GM20000 (cell line): ENCODE measurements around the gene MINK1.
"Not testable (repeated sequence)": the region's sequence is repeated elsewhere in the genome, so short reads cannot be mapped to it uniquely, and the experiment has no call there.

Source experiments
- DNase-seq: peaks from one replicate; pipeline ENCODE4 v3.0.0; 2012; ENCODE audit warnings: low spot score
- TF ChIP-seq, protein P1 (sequence below): IDR thresholded peaks from 2 replicates; pipeline ENCODE4 v1.5.1; 2012; ENCODE audit warnings: mild to moderate bottlenecking, control low read depth; ENCODE audit errors: extremely low read depth, missing control alignments

MINK1 gene

GRCh38 chr17:4851084-4851483 lies 17.9 kb downstream of the MINK1 start:
- no peak for DNase-seq
- TF ChIP-seq, protein P1, sequence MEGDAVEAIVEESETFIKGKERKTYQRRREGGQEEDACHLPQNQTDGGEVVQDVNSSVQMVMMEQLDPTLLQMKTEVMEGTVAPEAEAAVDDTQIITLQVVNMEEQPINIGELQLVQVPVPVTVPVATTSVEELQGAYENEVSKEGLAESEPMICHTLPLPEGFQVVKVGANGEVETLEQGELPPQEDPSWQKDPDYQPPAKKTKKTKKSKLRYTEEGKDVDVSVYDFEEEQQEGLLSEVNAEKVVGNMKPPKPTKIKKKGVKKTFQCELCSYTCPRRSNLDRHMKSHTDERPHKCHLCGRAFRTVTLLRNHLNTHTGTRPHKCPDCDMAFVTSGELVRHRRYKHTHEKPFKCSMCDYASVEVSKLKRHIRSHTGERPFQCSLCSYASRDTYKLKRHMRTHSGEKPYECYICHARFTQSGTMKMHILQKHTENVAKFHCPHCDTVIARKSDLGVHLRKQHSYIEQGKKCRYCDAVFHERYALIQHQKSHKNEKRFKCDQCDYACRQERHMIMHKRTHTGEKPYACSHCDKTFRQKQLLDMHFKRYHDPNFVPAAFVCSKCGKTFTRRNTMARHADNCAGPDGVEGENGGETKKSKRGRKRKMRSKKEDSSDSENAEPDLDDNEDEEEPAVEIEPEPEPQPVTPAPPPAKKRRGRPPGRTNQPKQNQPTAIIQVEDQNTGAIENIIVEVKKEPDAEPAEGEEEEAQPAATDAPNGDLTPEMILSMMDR: no peak

GRCh38 chr17:4852567-4853207 lies 19.5 kb downstream of the MINK1 start:
- DNase-seq: no peak
- TF ChIP-seq, protein P1: no peak

GRCh38 chr17:4853208-4853671 lies 20.1 kb downstream of the MINK1 start:
- DNase-seq: no peak
- TF ChIP-seq, protein P1: no peak

GRCh38 chr17:4854111-4854681 lies 21.1 kb downstream of the MINK1 start:
- TF ChIP-seq, protein P1: no peak
- no peak for DNase-seq

DNA sequence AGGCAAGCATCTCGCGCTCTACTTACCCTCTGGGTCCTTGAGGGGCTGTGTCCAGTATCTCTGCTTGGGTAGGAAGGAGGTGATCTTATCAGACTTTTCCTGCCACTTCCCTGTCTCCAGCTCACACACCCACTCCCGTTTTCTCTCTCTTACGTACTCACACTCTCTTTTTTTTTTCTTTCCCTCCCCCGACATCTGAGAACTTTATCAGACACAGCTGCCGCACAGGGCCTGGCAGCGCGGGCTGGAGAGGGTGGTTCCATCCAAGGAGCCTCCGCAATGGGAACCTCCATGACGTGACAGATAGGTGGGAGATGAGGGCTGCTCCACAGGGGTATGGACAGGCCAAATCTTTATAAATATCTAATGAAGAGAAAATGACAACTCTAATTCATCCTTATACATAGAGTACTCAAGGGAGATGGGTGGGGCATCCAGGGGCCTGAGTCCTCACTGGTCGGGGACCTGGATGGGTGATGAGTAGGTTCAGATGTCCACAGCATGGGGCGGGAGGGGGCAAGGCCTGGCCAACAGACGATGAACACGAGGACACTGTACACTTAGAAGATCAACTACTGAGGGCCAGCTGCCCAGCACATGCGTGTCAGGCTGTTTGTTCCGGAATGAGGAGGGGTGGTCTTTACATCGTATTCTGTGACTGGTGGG lies 23.3 kb downstream of the MINK1 start:
- TF ChIP-seq, protein P1: no peak
- no peak for DNase-seq

DNA sequence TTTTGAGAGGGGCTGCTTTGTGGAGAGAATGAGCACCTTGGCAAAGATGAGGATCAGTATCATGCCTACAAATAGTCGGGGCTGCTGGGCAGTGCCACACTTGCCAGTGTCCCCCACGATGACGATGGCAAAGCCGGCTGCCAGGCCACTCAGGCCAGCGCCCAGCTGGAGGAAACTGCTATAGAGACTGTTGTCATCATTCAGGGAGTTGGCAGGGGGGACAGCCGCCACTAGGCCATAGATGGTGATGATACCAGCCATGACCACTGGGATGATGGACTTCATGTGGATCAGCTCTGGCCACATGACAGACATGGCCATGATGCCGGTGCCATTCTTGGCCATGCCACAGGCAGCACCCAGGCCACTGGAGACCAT lies 23.8 kb downstream of the MINK1 start:
- no peak for DNase-seq
- TF ChIP-seq, protein P1: no peak

GRCh38 chr17:4857347-4857746 lies 24.2 kb downstream of the MINK1 start:
- DNase-seq: not testable (repeated sequence)
